Panc1 (cell line): ENCODE results near the gene RNF220. TPM values are rescaled to one million over a fixed set of nuclear protein-coding genes. Genes with fewer than 3 reads are reported as not detected.

Experiments
- ATAC-seq: fragments of 200-7000 bp; cut with Tn5 transposase; 2 replicates; pipeline ENCODE4 v1.9.1; 2020; ENCODE audit warnings: mild to moderate bottlenecking, moderate library complexity
- BruUV-seq: library from RNA; stranded (reverse); fragments of 400-500 nt; replicated peaks from 2 replicates; lab custom pipeline; 2021; lab: Mats Ljungman, UMichigan
- CTCF ChIA-PET: fragments of 300-600 bp; sonication (Branson Sonifier 250); formaldehyde crosslinking; loops from one replicate; lab custom pipeline; 2022; ENCODE audit warnings: antibody characterized with exemption; lab: Charles Lee
- POLR2A ChIA-PET: fragments of 300-600 bp; sonication (Branson Sonifier 250); formaldehyde crosslinking; loops from one replicate; lab custom pipeline; 2022; ENCODE audit warnings: antibody characterized with exemption; lab: Charles Lee
- DNase-seq: peaks from one replicate; pipeline ENCODE4 v3.0.0-alpha.2; 2010; ENCODE audit warnings: low read depth, low spot score
- H3K27ac ChIP-seq: 2 replicates; pipeline ENCODE4 v1.5.1; 2011; ENCODE audit warnings: mild to moderate bottlenecking, low read length, inconsistent platforms
- H3K27me3 ChIP-seq: fragments of 200-500 bp; sonication (Bioruptor generic); 2 replicates; pipeline ENCODE4 v1.6.0; 2014; ENCODE audit warnings: low read length, inconsistent platforms; ENCODE audit not compliant: control insufficient read depth, insufficient read depth
- H3K36me3 ChIP-seq: fragments of 200-500 bp; sonication (Bioruptor generic); 2 replicates; pipeline ENCODE4 v1.5.1; 2014; ENCODE audit warnings: inconsistent platforms, mild to moderate bottlenecking, low read length, moderate library complexity; ENCODE audit not compliant: control insufficient read depth, insufficient read depth
- H3K4me1 ChIP-seq: 2 replicates; pipeline ENCODE4 v1.5.1; 2011; ENCODE audit warnings: inconsistent platforms, mild to moderate bottlenecking, low read length, moderate library complexity; ENCODE audit not compliant: control insufficient read depth, insufficient read depth
- H3K4me3 ChIP-seq, 2 experiments: 2 replicates each; pipeline ENCODE4 v1.5.1; 2011 to 2012; ENCODE audit warnings: low read depth in 2 of 2, low read length in 2 of 2, mild to moderate bottlenecking in 2 of 2, inconsistent platforms in 1 of 2, moderate library complexity in 1 of 2
- H3K9me3 ChIP-seq: fragments of 200-500 bp; sonication (Bioruptor generic); 2 replicates; pipeline ENCODE4 v1.5.1; 2014; ENCODE audit warnings: low read depth, mild to moderate bottlenecking, inconsistent platforms, low read length, moderate library complexity; ENCODE audit not compliant: control insufficient read depth, insufficient read depth
- CTCF ChIP-seq: fragments of 450-650 bp; IDR thresholded peaks from 2 replicates; pipeline ENCODE4 v1.5.1; 2017; ENCODE audit warnings: mild to moderate bottlenecking
- POLR2AphosphoS5 ChIP-seq: IDR thresholded peaks from 2 replicates; pipeline ENCODE4 v1.6.1; 2012; ENCODE audit warnings: mild to moderate bottlenecking, low read depth, low read length, moderate library complexity
- REST ChIP-seq, 2 experiments: IDR thresholded peaks; 2 replicates each; pipeline ENCODE4 v1.6.1; 2011 to 2012; ENCODE audit warnings: low read depth in 2 of 2, control low read depth in 1 of 2, low read length in 1 of 2, mild to moderate bottlenecking in 1 of 2, moderate library complexity in 1 of 2; ENCODE audit not compliant: insufficient read depth in 1 of 2
- SIN3A ChIP-seq: IDR thresholded peaks from 2 replicates; pipeline ENCODE4 v1.6.1; 2012; ENCODE audit warnings: low read depth, mild to moderate bottlenecking, low read length, moderate library complexity, borderline replicate concordance; ENCODE audit not compliant: insufficient read depth
- TCF7L2 ChIP-seq: IDR thresholded peaks from 2 replicates; pipeline ENCODE4 v1.6.1; 2011; ENCODE audit warnings: mild to moderate bottlenecking, low read depth, low read length, inconsistent platforms
- in situ Hi-C: cut with HindIII; loops from 2 replicates; pipeline ENCODE4 v1.10.0; 2016; ENCODE audit warnings: low sequenced_read_pairs, low pct_unique_long_range_greater_than_20kb
- intact Hi-C: fragments of 100-400 bp; cut with micrococcal nuclease; formaldehyde crosslinking; loops from one replicate; pipeline ENCODE4 v1.10.0; 2022; ENCODE audit not compliant: unreplicated experiment
- total RNA-seq: library from RNA; stranded (reverse); gene quantifications from one replicate; pipeline ENCODE4 v1.2.1, GENCODE V29; 2021; ENCODE audit not compliant: unreplicated experiment

Gene RNF220
- total RNA-seq, 1 experiment from 2014 or later = 64.9 TPM

- DNase-seq (no peak), ATAC-seq (no peak)
- H3K36me3 ChIP-seq = no peaks in the 10 kb centered on the region
- TF ChIP-seq CTCF (no peak), TCF7L2 (no peak), SIN3A (no peak), POLR2AphosphoS5 (no peak), REST (IDR thresholded peaks at IDR 0.05; ENCODE audit: insufficient read depth in 1 of 2, low read depth in 2 of 2, low read length in 1 of 2) (no peak)
- ChIA-PET CTCF (no interaction called here), POLR2A (no interaction called here)
- no peaks in the 10 kb centered on the region for H3K9me3 ChIP-seq
- no peak overlapping the region for H3K27ac ChIP-seq
- no peaks in the 10 kb centered on the region for H3K27me3 ChIP-seq
- no peak overlapping the region for H3K4me3 ChIP-seq
- BruUV-seq = no TSS peak
- in situ Hi-C loops (no loop called here), intact Hi-C loops (no loop called here)
- H3K4me1 ChIP-seq = no peaks in the 10 kb centered on the region
Observed at GRCh38 chr1:44662683-44663030, 257.6 kb downstream of the RNF220 start.

- Histone ChIP-seq H3K4me1 (no peaks in the 10 kb centered on the region), H3K36me3 (no peaks in the 10 kb centered on the region), H3K9me3 (no peaks in the 10 kb centered on the region), H3K4me3 (no peak overlapping the region), H3K27ac (no peak overlapping the region), H3K27me3 (no peaks in the 10 kb centered on the region)
- intact Hi-C loops = no loop called here
- no peak for TF ChIP-seq REST (IDR thresholded peaks at IDR 0.05; ENCODE audit: insufficient read depth in 1 of 2, low read depth in 2 of 2, low read length in 1 of 2)
- TF ChIP-seq SIN3A = no peak
- TF ChIP-seq TCF7L2 = no peak
- no peak for DNase-seq
- POLR2A ChIA-PET = no interaction called here
- ATAC-seq = no peak
- BruUV-seq = no TSS peak
- in situ Hi-C loops = no loop called here
- CTCF ChIA-PET = interaction anchor here (0.7 kb wide), 1 partner anchor 446 kb away, joined by 7 read pairs; no protein-coding TSS in a partner anchor
Observed at GRCh38 chr1:44663417-44663816, 258.4 kb downstream of the RNF220 start.
